Liver (tissue), 9 donors: ENCODE measurements around the gene MTSS2. TPM values are rescaled to one million over a fixed set of nuclear protein-coding genes. Genes with fewer than 3 reads are reported as not detected.

Source experiments
- DNase-seq: peaks from one replicate; pipeline ENCODE4 v3.0.0-alpha.2; 2017; ENCODE audit warnings: low spot score
- H3K27ac ChIP-seq, 2 donors: one replicate each; pipeline ENCODE4 v1.7.0; 2013; ENCODE audit warnings: inconsistent platforms in 2 of 2, low read length in 2 of 2, control low read depth in 1 of 2, low read depth in 1 of 2, mild to moderate bottlenecking in 1 of 2
- H3K27me3 ChIP-seq, 4 donors: one replicate each; pipeline versions ENCODE4 v1.6.1 to v1.7.0; 2013; ENCODE audit warnings: low read length in 3 of 4, inconsistent platforms in 1 of 4, mild to moderate bottlenecking in 1 of 4, moderate library complexity in 1 of 4; ENCODE audit not compliant: control insufficient read depth in 4 of 4, insufficient read depth in 4 of 4
- H3K36me3 ChIP-seq, 4 donors: one replicate each; pipeline versions ENCODE4 v1.6.1 to v1.7.0; 2013; ENCODE audit warnings: low read length in 3 of 4, mild to moderate bottlenecking in 3 of 4, low read depth in 1 of 4, moderate library complexity in 1 of 4; ENCODE audit not compliant: control insufficient read depth in 4 of 4, insufficient read depth in 3 of 4
- H3K4me1 ChIP-seq, 4 donors: one replicate each; pipeline versions ENCODE4 v1.6.1 to v1.7.0; 2013; ENCODE audit warnings: low read length in 3 of 4, mild to moderate bottlenecking in 3 of 4, moderate library complexity in 1 of 4; ENCODE audit not compliant: control insufficient read depth in 4 of 4, insufficient read depth in 4 of 4
- H3K4me3 ChIP-seq, 3 donors: one replicate each; pipeline versions ENCODE4 v1.6.1 to v1.7.0; 2013; ENCODE audit warnings: low read length in 3 of 3, control low read depth in 1 of 3, low read depth in 1 of 3, mild to moderate bottlenecking in 1 of 3
- H3K9ac ChIP-seq, 2 donors: one replicate each; pipeline ENCODE4 v1.7.0; 2013; ENCODE audit warnings: low read length in 2 of 2, mild to moderate bottlenecking in 2 of 2, moderate library complexity in 2 of 2, control low read depth in 1 of 2, low read depth in 1 of 2
- H3K9me3 ChIP-seq, 4 donors: one replicate each; pipeline versions ENCODE4 v1.6.1 to v1.7.0; 2013; ENCODE audit warnings: low read length in 3 of 4; ENCODE audit not compliant: control insufficient read depth in 4 of 4
- EGR1 ChIP-seq, 2 donors: IDR thresholded peaks; 2 replicates each; pipeline ENCODE4 v1.6.1; 2016 to 2018; ENCODE audit warnings: antibody characterized with exemption in 2 of 2, low read depth in 2 of 2
- FOXA1 ChIP-seq: IDR thresholded peaks from 2 replicates; pipeline ENCODE4 v1.6.1; 2016; ENCODE audit warnings: antibody characterized with exemption
- FOXA2 ChIP-seq: IDR thresholded peaks from 2 replicates; pipeline ENCODE4 v1.6.1; 2016; ENCODE audit warnings: antibody characterized with exemption
- GABPA ChIP-seq, 2 donors: IDR thresholded peaks in 1 of 2; conservative IDR thresholded peaks in 1 of 2; 2 replicates each; pipeline ENCODE4 v1.6.1; 2016; ENCODE audit warnings: antibody characterized with exemption in 2 of 2, mild to moderate bottlenecking in 1 of 2, moderate library complexity in 1 of 2
- HNF4A ChIP-seq, 2 donors: conservative IDR thresholded peaks; 2 replicates each; pipeline ENCODE4 v1.6.1; 2016; ENCODE audit warnings: antibody characterized with exemption in 2 of 2, mild to moderate bottlenecking in 2 of 2
- HNF4G ChIP-seq: IDR thresholded peaks from 2 replicates; pipeline ENCODE4 v1.6.1; 2016; ENCODE audit warnings: antibody characterized with exemption
- JUND ChIP-seq, 2 donors: IDR thresholded peaks; 2 replicates each; pipeline ENCODE4 v1.6.1; 2016; ENCODE audit warnings: antibody characterized with exemption in 2 of 2
- NR2F2 ChIP-seq: IDR thresholded peaks from 2 replicates; pipeline ENCODE4 v1.6.1; 2016; ENCODE audit warnings: antibody characterized with exemption
- RAD21 ChIP-seq, 2 donors: IDR thresholded peaks; 2 replicates each; pipeline ENCODE4 v1.6.1; 2016; ENCODE audit warnings: antibody characterized with exemption in 2 of 2, mild to moderate bottlenecking in 2 of 2
- RXRA ChIP-seq, 2 donors: IDR thresholded peaks; 2 replicates each; pipeline ENCODE4 v1.6.1; 2017 to 2018; ENCODE audit warnings: antibody characterized with exemption in 2 of 2, mild to moderate bottlenecking in 1 of 2
- SP1 ChIP-seq: IDR thresholded peaks from 2 replicates; pipeline ENCODE4 v1.6.1; 2018; ENCODE audit warnings: antibody characterized with exemption, mild to moderate bottlenecking
- TAF1 ChIP-seq: conservative IDR thresholded peaks from 2 replicates; pipeline ENCODE4 v1.6.1; 2016; ENCODE audit warnings: antibody characterized with exemption, mild to moderate bottlenecking
- YY1 ChIP-seq: IDR thresholded peaks from 2 replicates; pipeline ENCODE4 v1.6.1; 2016; ENCODE audit warnings: antibody characterized with exemption, mild to moderate bottlenecking
- WGBS: extraction: QIAGEN DNeasy Blood & Tissue Kit; methylation state at CpG from one replicate; pipeline ENCODE4 v1.1.7; 2013; 5-methylcytosine and 5-hydroxymethylcytosine counted together
- polyA plus RNA-seq, 2 donors: library from polyadenylated mRNA; stranded (reverse) in 1 of 2; unstranded in 1 of 2; fragments of 200-250 nt in 1 of 2; fragments of >200 nt in 1 of 2; fragmentation: Nextera tagmentation in 1 of 2; extraction: Ambion mirVana in 1 of 2; gene quantifications; one replicate each; pipeline versions ENCODE4 v1.2.1 to v1.2.3, GENCODE V29; 2013 to 2015
- total RNA-seq, 2 donors: library from RNA; depleted of rRNA; stranded (reverse); fragments of >200 nt; gene quantifications; one replicate each; pipeline ENCODE4 v1.2.3, GENCODE V29; 2014
- TF ChIP-seq, protein P1 (sequence below): IDR thresholded peaks from 2 replicates; pipeline ENCODE4 v1.6.1; 2016; ENCODE audit warnings: antibody characterized with exemption
- TF ChIP-seq, protein P2 (sequence below): fragments of 150-350 bp; IDR thresholded peaks from 2 replicates; pipeline ENCODE4 v1.5.1; 2017; ENCODE audit warnings: improper control_type of control experiment, low read depth, low read length; ENCODE audit not compliant: missing input control
- TF ChIP-seq, protein P3 (sequence below): IDR thresholded peaks from 2 replicates; pipeline ENCODE4 v1.6.1; 2016; ENCODE audit warnings: antibody characterized with exemption
- TF ChIP-seq, protein P4 (sequence below): IDR thresholded peaks from 2 replicates; pipeline ENCODE4 v1.6.1; 2016; ENCODE audit warnings: antibody characterized with exemption, mild to moderate bottlenecking
- TF ChIP-seq, protein P5 (sequence below): IDR thresholded peaks from 2 replicates; pipeline ENCODE4 v1.6.1; 2016; ENCODE audit warnings: antibody characterized with exemption
- donor health status: healthy.
- donor health status: healthy.
- donor health status: healthy.
- donor health status: healthy.
- donor health status: healthy.

MTSS2 gene
- total and polyA plus RNA-seq, 4 donors = 3.8 to 95.7 (median 35.9) TPM

DNA sequence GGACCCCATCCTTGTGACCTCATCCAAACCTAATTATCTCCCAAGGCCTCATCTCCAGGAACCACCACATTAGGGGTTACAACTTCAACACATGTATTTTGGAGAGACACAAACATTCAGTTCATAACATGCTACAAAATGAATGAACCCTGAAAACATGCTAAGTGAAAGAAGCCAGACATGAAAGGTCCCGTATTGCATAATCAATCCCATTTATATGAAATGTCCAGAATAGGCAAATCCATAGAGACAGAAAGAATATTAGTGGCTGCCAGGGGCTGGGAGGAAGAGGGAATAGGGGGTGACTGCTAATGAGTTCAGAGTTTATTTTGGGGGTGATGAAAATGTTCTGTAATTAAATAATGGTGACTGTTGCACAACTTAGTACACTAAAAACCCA lies 43.2 kb downstream of the MTSS2 start:
- WGBS = 94% methylated on average over 1 of the region's 1 CpG
- no peaks in the 10 kb centered on the region for H3K36me3 ChIP-seq
- no peaks in the 10 kb centered on the region for H3K27me3 ChIP-seq
- H3K4me1 ChIP-seq = no peaks in the 10 kb centered on the region
- H3K27ac ChIP-seq = no peak overlapping the region
- no peak overlapping the region for H3K4me3 ChIP-seq
- H3K9ac ChIP-seq = no peak overlapping the region
- no peaks in the 10 kb centered on the region for H3K9me3 ChIP-seq
- no peak for TF ChIP-seq SP1
- TF ChIP-seq, protein P1, sequence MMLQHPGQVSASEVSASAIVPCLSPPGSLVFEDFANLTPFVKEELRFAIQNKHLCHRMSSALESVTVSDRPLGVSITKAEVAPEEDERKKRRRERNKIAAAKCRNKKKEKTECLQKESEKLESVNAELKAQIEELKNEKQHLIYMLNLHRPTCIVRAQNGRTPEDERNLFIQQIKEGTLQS = no peak
- no peak for TF ChIP-seq JUND (IDR thresholded peaks at IDR 0.05)
- no peak for TF ChIP-seq RXRA (IDR thresholded peaks at IDR 0.05)
- TF ChIP-seq FOXA2 = no peak
- TF ChIP-seq, protein P2, sequence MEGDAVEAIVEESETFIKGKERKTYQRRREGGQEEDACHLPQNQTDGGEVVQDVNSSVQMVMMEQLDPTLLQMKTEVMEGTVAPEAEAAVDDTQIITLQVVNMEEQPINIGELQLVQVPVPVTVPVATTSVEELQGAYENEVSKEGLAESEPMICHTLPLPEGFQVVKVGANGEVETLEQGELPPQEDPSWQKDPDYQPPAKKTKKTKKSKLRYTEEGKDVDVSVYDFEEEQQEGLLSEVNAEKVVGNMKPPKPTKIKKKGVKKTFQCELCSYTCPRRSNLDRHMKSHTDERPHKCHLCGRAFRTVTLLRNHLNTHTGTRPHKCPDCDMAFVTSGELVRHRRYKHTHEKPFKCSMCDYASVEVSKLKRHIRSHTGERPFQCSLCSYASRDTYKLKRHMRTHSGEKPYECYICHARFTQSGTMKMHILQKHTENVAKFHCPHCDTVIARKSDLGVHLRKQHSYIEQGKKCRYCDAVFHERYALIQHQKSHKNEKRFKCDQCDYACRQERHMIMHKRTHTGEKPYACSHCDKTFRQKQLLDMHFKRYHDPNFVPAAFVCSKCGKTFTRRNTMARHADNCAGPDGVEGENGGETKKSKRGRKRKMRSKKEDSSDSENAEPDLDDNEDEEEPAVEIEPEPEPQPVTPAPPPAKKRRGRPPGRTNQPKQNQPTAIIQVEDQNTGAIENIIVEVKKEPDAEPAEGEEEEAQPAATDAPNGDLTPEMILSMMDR = no peak
- TF ChIP-seq NR2F2 = no peak
- TF ChIP-seq, protein P3, sequence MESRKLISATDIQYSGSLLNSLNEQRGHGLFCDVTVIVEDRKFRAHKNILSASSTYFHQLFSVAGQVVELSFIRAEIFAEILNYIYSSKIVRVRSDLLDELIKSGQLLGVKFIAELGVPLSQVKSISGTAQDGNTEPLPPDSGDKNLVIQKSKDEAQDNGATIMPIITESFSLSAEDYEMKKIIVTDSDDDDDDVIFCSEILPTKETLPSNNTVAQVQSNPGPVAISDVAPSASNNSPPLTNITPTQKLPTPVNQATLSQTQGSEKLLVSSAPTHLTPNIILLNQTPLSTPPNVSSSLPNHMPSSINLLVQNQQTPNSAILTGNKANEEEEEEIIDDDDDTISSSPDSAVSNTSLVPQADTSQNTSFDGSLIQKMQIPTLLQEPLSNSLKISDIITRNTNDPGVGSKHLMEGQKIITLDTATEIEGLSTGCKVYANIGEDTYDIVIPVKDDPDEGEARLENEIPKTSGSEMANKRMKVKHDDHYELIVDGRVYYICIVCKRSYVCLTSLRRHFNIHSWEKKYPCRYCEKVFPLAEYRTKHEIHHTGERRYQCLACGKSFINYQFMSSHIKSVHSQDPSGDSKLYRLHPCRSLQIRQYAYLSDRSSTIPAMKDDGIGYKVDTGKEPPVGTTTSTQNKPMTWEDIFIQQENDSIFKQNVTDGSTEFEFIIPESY = no peak
- no peak for TF ChIP-seq YY1
- no peak for TF ChIP-seq RAD21 (IDR thresholded peaks at IDR 0.05)
- no peak for TF ChIP-seq FOXA1
- no peak for TF ChIP-seq TAF1
- TF ChIP-seq, protein P4, sequence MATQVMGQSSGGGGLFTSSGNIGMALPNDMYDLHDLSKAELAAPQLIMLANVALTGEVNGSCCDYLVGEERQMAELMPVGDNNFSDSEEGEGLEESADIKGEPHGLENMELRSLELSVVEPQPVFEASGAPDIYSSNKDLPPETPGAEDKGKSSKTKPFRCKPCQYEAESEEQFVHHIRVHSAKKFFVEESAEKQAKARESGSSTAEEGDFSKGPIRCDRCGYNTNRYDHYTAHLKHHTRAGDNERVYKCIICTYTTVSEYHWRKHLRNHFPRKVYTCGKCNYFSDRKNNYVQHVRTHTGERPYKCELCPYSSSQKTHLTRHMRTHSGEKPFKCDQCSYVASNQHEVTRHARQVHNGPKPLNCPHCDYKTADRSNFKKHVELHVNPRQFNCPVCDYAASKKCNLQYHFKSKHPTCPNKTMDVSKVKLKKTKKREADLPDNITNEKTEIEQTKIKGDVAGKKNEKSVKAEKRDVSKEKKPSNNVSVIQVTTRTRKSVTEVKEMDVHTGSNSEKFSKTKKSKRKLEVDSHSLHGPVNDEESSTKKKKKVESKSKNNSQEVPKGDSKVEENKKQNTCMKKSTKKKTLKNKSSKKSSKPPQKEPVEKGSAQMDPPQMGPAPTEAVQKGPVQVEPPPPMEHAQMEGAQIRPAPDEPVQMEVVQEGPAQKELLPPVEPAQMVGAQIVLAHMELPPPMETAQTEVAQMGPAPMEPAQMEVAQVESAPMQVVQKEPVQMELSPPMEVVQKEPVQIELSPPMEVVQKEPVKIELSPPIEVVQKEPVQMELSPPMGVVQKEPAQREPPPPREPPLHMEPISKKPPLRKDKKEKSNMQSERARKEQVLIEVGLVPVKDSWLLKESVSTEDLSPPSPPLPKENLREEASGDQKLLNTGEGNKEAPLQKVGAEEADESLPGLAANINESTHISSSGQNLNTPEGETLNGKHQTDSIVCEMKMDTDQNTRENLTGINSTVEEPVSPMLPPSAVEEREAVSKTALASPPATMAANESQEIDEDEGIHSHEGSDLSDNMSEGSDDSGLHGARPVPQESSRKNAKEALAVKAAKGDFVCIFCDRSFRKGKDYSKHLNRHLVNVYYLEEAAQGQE = no peak
- no peak for TF ChIP-seq HNF4A (conservative IDR thresholded peaks at IDR 0.05)
- no peak for TF ChIP-seq HNF4G
- no peak for TF ChIP-seq GABPA (IDR thresholded peaks at IDR 0.05 in 1 of 2, conservative IDR thresholded peaks at IDR 0.05 in 1 of 2)
- TF ChIP-seq EGR1 (IDR thresholded peaks at IDR 0.05; ENCODE audit: low read depth in 2 of 2) = no peak
- TF ChIP-seq, protein P5, sequence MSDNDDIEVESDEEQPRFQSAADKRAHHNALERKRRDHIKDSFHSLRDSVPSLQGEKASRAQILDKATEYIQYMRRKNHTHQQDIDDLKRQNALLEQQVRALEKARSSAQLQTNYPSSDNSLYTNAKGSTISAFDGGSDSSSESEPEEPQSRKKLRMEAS = no peak
- DNase-seq = no peak
